WTC11 (cell line): ENCODE measurements around the gene PLCE1. TPM values are rescaled to one million over a fixed set of nuclear protein-coding genes. Genes with fewer than 3 reads are reported as not detected.

Source experiments
- ATAC-seq: fragments of 200-7000 bp; cut with Tn5 transposase; 2 replicates; pipeline ENCODE4 v1.10.0; 2021; ENCODE audit warnings: mild to moderate bottlenecking, moderate library complexity
- CTCF ChIA-PET: fragments of 300-600 bp; sonication (Branson Sonifier 250); formaldehyde crosslinking; loops from one replicate; lab custom pipeline; 2021; ENCODE audit warnings: antibody characterized with exemption; lab: Charles Lee
- POLR2A ChIA-PET: fragments of 350-600 bp; sonication (Branson Sonifier 250); formaldehyde crosslinking; loops from one replicate; lab custom pipeline; 2021; ENCODE audit warnings: antibody characterized with exemption; lab: Charles Lee
- DNase-seq: peaks from one replicate; pipeline ENCODE4 v3.0.0; 2021; ENCODE audit warnings: low spot score
- H3K27ac Mint-ChIP-seq: 2 replicates; pipeline ENCODE4 v1.8.0; 2021; ENCODE audit warnings: mixed read lengths
- H3K27me3 Mint-ChIP-seq: 2 replicates; pipeline ENCODE4 v1.8.0; 2021; ENCODE audit warnings: low read depth, mild to moderate bottlenecking, moderate library complexity, mixed read lengths
- H3K36me3 Mint-ChIP-seq: 2 replicates; pipeline ENCODE4 v1.8.0; 2021; ENCODE audit warnings: mixed read lengths
- H3K4me1 Mint-ChIP-seq: 2 replicates; pipeline ENCODE4 v1.8.0; 2022; ENCODE audit warnings: mixed read lengths
- H3K4me3 Mint-ChIP-seq: 2 replicates; pipeline ENCODE4 v1.8.0; 2021; ENCODE audit warnings: mild to moderate bottlenecking, moderate library complexity, mixed read lengths
- H3K9me3 Mint-ChIP-seq: 2 replicates; pipeline ENCODE4 v1.8.0; 2021; ENCODE audit warnings: mixed read lengths
- AR ChIP-seq: fragments of 250-450 bp; sonication (Bioruptor Pico); IDR thresholded peaks from 2 replicates; pipeline ENCODE4 v1.9.0; 2021; ENCODE audit warnings: mild to moderate bottlenecking
- ATF1 ChIP-seq: sonication (generic); formaldehyde crosslinking; IDR thresholded peaks from 2 replicates; pipeline ENCODE4 v1.8.1; 2023; ENCODE audit warnings: mild to moderate bottlenecking, moderate library complexity, missing genetic modification reagents
- CTCF ChIP-seq: fragments of 200-600 bp; IDR thresholded peaks from 2 replicates; pipeline ENCODE4 v1.8.0; 2022; ENCODE audit warnings: antibody characterized with exemption
- FOXP1 ChIP-seq: sonication (generic); formaldehyde crosslinking; IDR thresholded peaks from 2 replicates; pipeline ENCODE4 v1.8.0; 2022; ENCODE audit warnings: missing genetic modification reagents, mild to moderate bottlenecking, moderate library complexity, borderline replicate concordance
- GRHL2 ChIP-seq: fragments of 250-450 bp; sonication (Bioruptor Pico); IDR thresholded peaks from 2 replicates; pipeline ENCODE4 v1.8.0; 2022; ENCODE audit warnings: mild to moderate bottlenecking, moderate library complexity; ENCODE audit not compliant: insufficient replicate concordance, severe bottlenecking
- HMGA2 ChIP-seq: fragments of 250-450 bp; sonication (Bioruptor Pico); IDR thresholded peaks from 2 replicates; pipeline ENCODE4 v1.4.0; 2021; ENCODE audit warnings: mild to moderate bottlenecking, moderate library complexity
- JAZF1 ChIP-seq: fragments of 250-450 bp; sonication (Bioruptor Pico); IDR thresholded peaks from 2 replicates; pipeline ENCODE4 v1.9.0; 2021; ENCODE audit warnings: moderate library complexity, mild to moderate bottlenecking, inconsistent platforms
- JUN ChIP-seq: sonication (generic); formaldehyde crosslinking; IDR thresholded peaks from 2 replicates; pipeline ENCODE4 v1.8.0; 2023; ENCODE audit warnings: mild to moderate bottlenecking, missing genetic modification reagents
- MLX ChIP-seq: sonication (generic); formaldehyde crosslinking; IDR thresholded peaks from 2 replicates; pipeline ENCODE4 v1.8.1; 2023; ENCODE audit warnings: mild to moderate bottlenecking, missing genetic modification reagents, moderate library complexity
- NR2C2 ChIP-seq: sonication (generic); formaldehyde crosslinking; IDR thresholded peaks from 2 replicates; pipeline ENCODE4 v1.8.0; 2022; ENCODE audit warnings: mild to moderate bottlenecking, missing genetic modification reagents
- SMAD4 ChIP-seq: sonication (generic); formaldehyde crosslinking; IDR thresholded peaks from 2 replicates; pipeline ENCODE4 v1.8.0; 2022; ENCODE audit warnings: mild to moderate bottlenecking, missing genetic modification reagents
- TCF7 ChIP-seq: sonication (generic); formaldehyde crosslinking; IDR thresholded peaks from 2 replicates; pipeline ENCODE4 v1.8.0; 2022; ENCODE audit warnings: mild to moderate bottlenecking, low read depth, missing genetic modification reagents, moderate library complexity
- ZNF317 ChIP-seq: sonication (generic); formaldehyde crosslinking; IDR thresholded peaks from 2 replicates; pipeline ENCODE4 v1.8.1; 2023; ENCODE audit warnings: low read depth, mild to moderate bottlenecking, moderate library complexity, missing genetic modification reagents, borderline replicate concordance
- total RNA-seq: library from RNA; stranded (reverse); gene quantifications from 3 replicates; pipeline ENCODE4 v1.2.3, GENCODE V29; 2021
- TF ChIP-seq, protein P1 (sequence below): sonication (generic); formaldehyde crosslinking; IDR thresholded peaks from 2 replicates; pipeline ENCODE4 v1.8.0; 2022; ENCODE audit warnings: mild to moderate bottlenecking, missing genetic modification reagents
- TF ChIP-seq, protein P2 (sequence below): fragments of 250-450 bp; sonication (Bioruptor Pico); conservative IDR thresholded peaks from 2 replicates; pipeline ENCODE4 v1.9.0; 2021; ENCODE audit warnings: mild to moderate bottlenecking
- TF ChIP-seq, protein P3 (sequence below): sonication (generic); formaldehyde crosslinking; IDR thresholded peaks from 2 replicates; pipeline ENCODE4 v1.8.1; 2022; ENCODE audit warnings: low read depth, mild to moderate bottlenecking, moderate library complexity, missing genetic modification reagents, borderline replicate concordance
- TF ChIP-seq, protein P4 (sequence below): sonication (generic); formaldehyde crosslinking; IDR thresholded peaks from 2 replicates; pipeline ENCODE4 v1.8.1; 2022; ENCODE audit warnings: mild to moderate bottlenecking, moderate library complexity, missing genetic modification reagents
- TF ChIP-seq, protein P5 (sequence below): sonication (generic); formaldehyde crosslinking; conservative IDR thresholded peaks from 2 replicates; pipeline ENCODE4 v1.8.1; 2022; ENCODE audit warnings: mild to moderate bottlenecking, missing genetic modification reagents
- TF ChIP-seq, protein P6 (sequence below): sonication (generic); formaldehyde crosslinking; IDR thresholded peaks from 2 replicates; pipeline ENCODE4 v1.8.0; 2022; ENCODE audit warnings: mild to moderate bottlenecking, missing genetic modification reagents

The PLCE1 gene
- total RNA-seq, 1 experiment from 2014 or later = 0.11 TPM

DNA sequence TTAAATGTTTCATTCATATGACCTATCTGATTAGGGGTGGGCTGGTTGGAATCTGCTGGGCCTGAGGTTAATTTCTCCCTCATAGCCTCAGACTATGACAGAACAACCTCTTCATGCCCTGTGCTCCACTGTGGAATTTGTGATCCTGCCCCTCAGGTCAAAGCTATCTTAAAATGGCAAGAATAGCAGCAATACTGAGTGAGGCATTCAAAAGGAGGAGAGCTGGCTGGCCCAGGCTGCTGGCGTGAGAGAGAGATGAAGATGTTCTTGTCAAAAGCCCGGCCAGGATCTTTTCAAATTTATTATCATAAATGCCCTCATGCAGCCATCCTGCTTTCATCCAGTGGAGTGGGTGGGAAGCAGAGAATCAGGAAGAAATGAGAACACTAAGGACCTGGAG lies 41.8 kb upstream of the PLCE1 start (continued):
- TF ChIP-seq, protein P1, sequence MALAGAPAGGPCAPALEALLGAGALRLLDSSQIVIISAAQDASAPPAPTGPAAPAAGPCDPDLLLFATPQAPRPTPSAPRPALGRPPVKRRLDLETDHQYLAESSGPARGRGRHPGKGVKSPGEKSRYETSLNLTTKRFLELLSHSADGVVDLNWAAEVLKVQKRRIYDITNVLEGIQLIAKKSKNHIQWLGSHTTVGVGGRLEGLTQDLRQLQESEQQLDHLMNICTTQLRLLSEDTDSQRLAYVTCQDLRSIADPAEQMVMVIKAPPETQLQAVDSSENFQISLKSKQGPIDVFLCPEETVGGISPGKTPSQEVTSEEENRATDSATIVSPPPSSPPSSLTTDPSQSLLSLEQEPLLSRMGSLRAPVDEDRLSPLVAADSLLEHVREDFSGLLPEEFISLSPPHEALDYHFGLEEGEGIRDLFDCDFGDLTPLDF (CRISPR knock-in tag) = no peak
- TF ChIP-seq, protein P2, sequence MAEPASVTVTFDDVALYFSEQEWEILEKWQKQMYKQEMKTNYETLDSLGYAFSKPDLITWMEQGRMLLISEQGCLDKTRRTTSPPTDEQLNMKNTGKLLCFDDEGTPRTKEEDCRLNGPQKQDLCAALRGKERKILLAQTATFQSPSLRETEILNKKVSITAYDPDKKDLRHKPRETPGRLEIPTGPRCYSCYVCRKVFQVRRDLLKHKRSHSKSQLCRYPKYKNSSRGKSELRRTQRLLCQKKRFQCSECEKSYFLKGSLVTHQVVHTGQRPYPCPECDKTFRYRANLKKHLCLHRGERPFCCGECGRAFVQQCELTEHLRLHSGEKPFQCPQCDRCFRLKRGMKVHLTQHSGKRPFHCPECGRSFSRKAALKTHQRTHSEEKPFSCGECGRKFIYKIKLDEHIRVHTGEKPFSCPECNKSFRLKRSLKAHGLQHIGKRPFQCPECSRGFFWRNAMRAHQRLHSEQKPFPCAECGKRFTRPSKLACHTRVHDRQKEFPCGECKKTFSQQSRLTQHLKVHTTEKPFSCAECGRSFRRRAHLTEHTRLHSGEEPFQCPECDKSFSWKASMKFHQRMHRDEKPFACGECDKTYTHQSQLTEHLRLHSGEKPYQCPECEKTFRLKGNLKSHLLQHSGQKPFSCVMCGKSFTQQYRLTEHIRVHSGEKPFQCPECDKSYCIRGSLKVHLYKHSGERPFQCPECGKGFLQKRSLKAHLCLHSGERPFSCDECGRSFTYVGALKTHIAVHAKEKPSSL = no peak

GRCh38 chr10:93954299-93954698 lies 39.4 kb upstream of the PLCE1 start:
- CTCF ChIA-PET = no interaction called here
- no peaks in the 10 kb centered on the region for H3K4me1 Mint-ChIP-seq
- ATAC-seq = no peak
- H3K9me3 Mint-ChIP-seq = peaks cover 5% of the 10 kb centered on the region; the same call in 1 of the 2 replicates
- TF ChIP-seq, protein P3, sequence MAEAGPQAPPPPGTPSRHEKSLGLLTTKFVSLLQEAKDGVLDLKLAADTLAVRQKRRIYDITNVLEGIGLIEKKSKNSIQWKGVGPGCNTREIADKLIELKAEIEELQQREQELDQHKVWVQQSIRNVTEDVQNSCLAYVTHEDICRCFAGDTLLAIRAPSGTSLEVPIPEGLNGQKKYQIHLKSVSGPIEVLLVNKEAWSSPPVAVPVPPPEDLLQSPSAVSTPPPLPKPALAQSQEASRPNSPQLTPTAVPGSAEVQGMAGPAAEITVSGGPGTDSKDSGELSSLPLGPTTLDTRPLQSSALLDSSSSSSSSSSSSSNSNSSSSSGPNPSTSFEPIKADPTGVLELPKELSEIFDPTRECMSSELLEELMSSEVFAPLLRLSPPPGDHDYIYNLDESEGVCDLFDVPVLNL (CRISPR knock-in tag) = no peak
- TF ChIP-seq NR2C2 = no peak
- TF ChIP-seq TCF7 (CRISPR knock-in tag) = no peak
- TF ChIP-seq SMAD4 (CRISPR knock-in tag) = no peak
- no peak for TF ChIP-seq JAZF1 (CRISPR knock-in tag)
- TF ChIP-seq HMGA2 (CRISPR knock-in tag) = no peak
- TF ChIP-seq ATF1 (CRISPR knock-in tag) = no peak
- TF ChIP-seq JUN (CRISPR knock-in tag) = no peak
- TF ChIP-seq GRHL2 (CRISPR knock-in tag) = no peak
- TF ChIP-seq FOXP1 (CRISPR knock-in tag) = no peak
- TF ChIP-seq, protein P4, sequence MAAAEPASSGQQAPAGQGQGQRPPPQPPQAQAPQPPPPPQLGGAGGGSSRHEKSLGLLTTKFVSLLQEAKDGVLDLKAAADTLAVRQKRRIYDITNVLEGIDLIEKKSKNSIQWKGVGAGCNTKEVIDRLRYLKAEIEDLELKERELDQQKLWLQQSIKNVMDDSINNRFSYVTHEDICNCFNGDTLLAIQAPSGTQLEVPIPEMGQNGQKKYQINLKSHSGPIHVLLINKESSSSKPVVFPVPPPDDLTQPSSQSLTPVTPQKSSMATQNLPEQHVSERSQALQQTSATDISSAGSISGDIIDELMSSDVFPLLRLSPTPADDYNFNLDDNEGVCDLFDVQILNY = no peak
- TF ChIP-seq ZNF317 (CRISPR knock-in tag) = no peak
- TF ChIP-seq MLX (CRISPR knock-in tag) = no peak
- H3K36me3 Mint-ChIP-seq = no peaks in the 10 kb centered on the region
- H3K4me3 Mint-ChIP-seq = no peak overlapping the region
- H3K27me3 Mint-ChIP-seq = no peaks in the 10 kb centered on the region; the same call in 1 of the 2 replicates
- POLR2A ChIA-PET = no interaction called here
- no peak overlapping the region for H3K27ac Mint-ChIP-seq
- no peak for DNase-seq

- no peak for ATAC-seq
- ChIA-PET CTCF (no interaction called here), POLR2A (no interaction called here)
- H3K4me1 Mint-ChIP-seq = no peaks in the 10 kb centered on the region
- H3K4me3 Mint-ChIP-seq = no peak overlapping the region
- no peak for DNase-seq
- no peaks in the 10 kb centered on the region; the same call in 1 of the 2 replicates for H3K27me3 Mint-ChIP-seq
- H3K36me3 Mint-ChIP-seq = no peaks in the 10 kb centered on the region
- H3K9me3 Mint-ChIP-seq = peaks cover 5% of the 10 kb centered on the region; the same call in 1 of the 2 replicates
- no peak overlapping the region for H3K27ac Mint-ChIP-seq
- TF ChIP-seq, protein P5, sequence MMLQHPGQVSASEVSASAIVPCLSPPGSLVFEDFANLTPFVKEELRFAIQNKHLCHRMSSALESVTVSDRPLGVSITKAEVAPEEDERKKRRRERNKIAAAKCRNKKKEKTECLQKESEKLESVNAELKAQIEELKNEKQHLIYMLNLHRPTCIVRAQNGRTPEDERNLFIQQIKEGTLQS (CRISPR knock-in tag) = no peak
- TF ChIP-seq, protein P6, sequence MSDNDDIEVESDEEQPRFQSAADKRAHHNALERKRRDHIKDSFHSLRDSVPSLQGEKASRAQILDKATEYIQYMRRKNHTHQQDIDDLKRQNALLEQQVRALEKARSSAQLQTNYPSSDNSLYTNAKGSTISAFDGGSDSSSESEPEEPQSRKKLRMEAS (CRISPR knock-in tag) = no peak
- TF ChIP-seq AR (CRISPR knock-in tag) (no peak), CTCF (no peak), GRHL2 (CRISPR knock-in tag) (no peak), TCF7 (CRISPR knock-in tag) (no peak), ZNF317 (CRISPR knock-in tag) (no peak), SMAD4 (CRISPR knock-in tag) (no peak)
Measured at GRCh38 chr10:93954726-93955363, 38.9 kb upstream of the PLCE1 start.
